Measurements from ENCODE around the gene SLMAP. TPM values are rescaled to one million over a fixed set of nuclear protein-coding genes. Genes with fewer than 3 reads are reported as not detected.

SLMAP gene
- polyA plus RNA-seq, 1 experiment = 40.2 TPM

DNA sequence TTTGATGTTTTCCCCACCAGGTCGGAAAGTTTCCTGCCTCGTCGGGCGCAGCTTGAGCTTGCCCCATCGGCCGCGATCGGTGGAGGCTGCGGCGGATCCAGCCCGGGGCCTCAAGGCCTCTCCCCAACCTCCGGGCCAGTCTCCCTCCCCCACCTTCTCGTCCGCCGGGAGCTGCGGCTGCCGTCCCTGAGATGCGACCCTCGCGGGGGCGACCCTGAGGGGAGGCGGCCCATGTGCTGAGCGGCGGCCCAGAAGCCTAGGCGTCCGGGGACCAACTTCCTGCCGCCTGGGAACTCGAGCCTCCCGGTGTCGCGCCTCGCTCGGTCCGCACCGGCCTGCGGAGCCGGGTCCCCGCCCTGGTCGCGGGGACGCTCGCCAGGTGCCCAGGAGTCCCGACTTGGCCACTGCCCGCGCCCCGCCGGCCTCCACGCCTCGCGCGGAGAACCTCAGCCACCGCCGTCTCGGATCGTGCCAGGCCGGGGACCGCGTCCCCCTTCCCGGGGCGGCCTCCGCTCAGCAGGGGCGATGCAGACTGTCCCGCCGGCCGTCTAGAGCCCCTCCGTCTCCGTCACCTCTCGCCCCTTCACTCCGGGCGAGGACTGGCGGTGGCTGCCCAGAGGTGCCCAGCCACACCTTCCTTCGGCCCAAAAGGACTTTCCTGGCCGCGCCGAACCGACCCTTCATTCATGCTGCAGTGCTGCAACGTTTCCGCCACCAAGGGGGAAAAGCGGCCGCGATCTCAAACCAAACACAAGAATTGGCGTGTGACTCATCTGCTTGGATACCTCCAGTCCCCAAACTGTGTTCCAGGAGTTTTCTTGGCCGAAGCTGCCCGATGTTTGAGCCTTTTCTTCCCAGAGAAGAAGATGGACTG lies 656 bp downstream of the SLMAP start:
- POLR2A ChIA-PET = interaction anchor here (0.6 to 1.7 kb wide), 6 partner anchors 30 to 201 kb away, joined by 3 to 14 read pairs (median 3); partner anchors contain the start of genes ARF4, DENND6A and PDE12
- TF ChIP-seq CTCF (IDR thresholded peaks at IDR 0.05; ENCODE audit: low read depth, low read length) = no peak
- H3K4me3 ChIP-seq (ENCODE audit: low read depth, low read length) = peak overlapping the region; percentile 80
- H3K27ac ChIP-seq (ENCODE audit: low read depth, low read length) = peak overlapping the region; percentile 73
- no peak for DNase-seq (ENCODE audit: low read depth, low spot score)
- no peaks in the 10 kb centered on the region for H3K27me3 ChIP-seq (ENCODE audit: control insufficient read depth, insufficient read depth, low read length)
- CTCF ChIA-PET = no interaction called here
- H3K9me3 ChIP-seq (ENCODE audit: control insufficient read depth, insufficient read depth, low read length) = no peaks in the 10 kb centered on the region; the same call in 1 of the 2 replicates

- Histone ChIP-seq H3K27me3 (ENCODE audit: control insufficient read depth, insufficient read depth, low read length) (no peaks in the 10 kb centered on the region), H3K9me3 (ENCODE audit: control insufficient read depth, insufficient read depth, low read length) (no peaks in the 10 kb centered on the region; the same call in 1 of the 2 replicates), H3K27ac (ENCODE audit: low read depth, low read length) (no peak overlapping the region), H3K4me3 (ENCODE audit: low read depth, low read length) (peak overlapping the region; percentile 80)
- DNase-seq (ENCODE audit: low read depth, low spot score) = no peak
- CTCF ChIA-PET = no interaction called here
- no peak for TF ChIP-seq CTCF (IDR thresholded peaks at IDR 0.05; ENCODE audit: low read depth, low read length)
- POLR2A ChIA-PET = no interaction called here
These were observed 1.7 kb downstream of the SLMAP start for GRCh38 chr3:57757642-57758297.

- TF ChIP-seq CTCF (IDR thresholded peaks at IDR 0.05; ENCODE audit: low read depth, low read length) = no peak
- ChIA-PET POLR2A (no interaction called here), CTCF (interaction anchor here (1.1 to 1.4 kb wide), 3 partner anchors 62 to 97 kb away, joined by 3 to 4 read pairs (median 4); no protein-coding TSS in a partner anchor)
These were observed 2.6 kb downstream of the SLMAP start for GRCh38 chr3:57758686-57759085.

GRCh38 chr3:57764794-57765193 lies 8.7 kb downstream of the SLMAP start:
- no peak overlapping the region for H3K4me3 ChIP-seq (ENCODE audit: low read depth, low read length)
- no peak for TF ChIP-seq CTCF (IDR thresholded peaks at IDR 0.05; ENCODE audit: low read depth, low read length)
- H3K27me3 ChIP-seq (ENCODE audit: control insufficient read depth, insufficient read depth, low read length) = no peaks in the 10 kb centered on the region
- DNase-seq (ENCODE audit: low read depth, low spot score) = no peak
- no peak overlapping the region for H3K27ac ChIP-seq (ENCODE audit: low read depth, low read length)
- H3K9me3 ChIP-seq (ENCODE audit: control insufficient read depth, insufficient read depth, low read length) = no peaks in the 10 kb centered on the region
- CTCF ChIA-PET = no interaction called here
- POLR2A ChIA-PET = no interaction called here

More at GRCh38 chr3:57758686-57759085, 2.6 kb downstream of the SLMAP start:
- H3K4me3 ChIP-seq (ENCODE audit: low read depth, low read length) = peak overlapping the region; percentile 80
- no peaks in the 10 kb centered on the region; the same call in 1 of the 2 replicates for H3K9me3 ChIP-seq (ENCODE audit: control insufficient read depth, insufficient read depth, low read length)
- H3K27ac ChIP-seq (ENCODE audit: low read depth, low read length) = no peak overlapping the region
- H3K27me3 ChIP-seq (ENCODE audit: control insufficient read depth, insufficient read depth, low read length) = no peaks in the 10 kb centered on the region
- no peak for DNase-seq (ENCODE audit: low read depth, low spot score)

GRCh38 chr3:57768595-57768994 lies 12.5 kb downstream of the SLMAP start:
- ChIA-PET POLR2A (interaction anchor here (0.7 kb wide), 1 partner anchor 13 kb away, joined by 3 read pairs; no protein-coding TSS in a partner anchor), CTCF (no interaction called here)
- Histone ChIP-seq H3K9me3 (ENCODE audit: control insufficient read depth, insufficient read depth, low read length) (no peaks in the 10 kb centered on the region), H3K27ac (ENCODE audit: low read depth, low read length) (no peak overlapping the region), H3K4me3 (ENCODE audit: low read depth, low read length) (no peak overlapping the region), H3K27me3 (ENCODE audit: control insufficient read depth, insufficient read depth, low read length) (no peaks in the 10 kb centered on the region)
- no peak for DNase-seq (ENCODE audit: low read depth, low spot score)
- no peak for TF ChIP-seq CTCF (IDR thresholded peaks at IDR 0.05; ENCODE audit: low read depth, low read length)
